GM12874 (cell line): Measurements from ENCODE around the gene SZT2.

Experiments used
- CTCF ChIP-seq: IDR thresholded peaks from 2 replicates; pipeline ENCODE4 v1.5.1; 2011; ENCODE audit warnings: low read depth, mild to moderate bottlenecking, control low read depth, low read length, moderate library complexity; ENCODE audit not compliant: insufficient read depth

Gene SZT2

GRCh38 chr1:43431676-43432075, 42.0 kb downstream of the SZT2 start:
- no peak for TF ChIP-seq CTCF

- no peak for TF ChIP-seq CTCF
Measured at GRCh38 chr1:43432171-43432860, 42.6 kb downstream of the SZT2 start.

- no peak for TF ChIP-seq CTCF
Measured at GRCh38 chr1:43432907-43433306, 43.2 kb downstream of the SZT2 start.

- no peak for TF ChIP-seq CTCF
Measured at GRCh38 chr1:43434256-43434655, 44.6 kb downstream of the SZT2 start.

- TF ChIP-seq CTCF = no peak
Measured at GRCh38 chr1:43435146-43436145, 45.7 kb downstream of the SZT2 start.

- TF ChIP-seq CTCF = no peak
Measured at GRCh38 chr1:43436371-43436770, 46.7 kb downstream of the SZT2 start.
